ELF-1 (cell line): ENCODE data around the gene BNIP2.
"Not testable (repeated sequence)": the region's sequence is repeated elsewhere in the genome, so short reads cannot be mapped to it uniquely, and the experiment has no call there.

Source experiments
- DNase-seq: peaks from one replicate; pipeline ENCODE4 v3.0.0-alpha.2; 2016; ENCODE audit warnings: low read depth, low spot score

BNIP2 gene, protein sequence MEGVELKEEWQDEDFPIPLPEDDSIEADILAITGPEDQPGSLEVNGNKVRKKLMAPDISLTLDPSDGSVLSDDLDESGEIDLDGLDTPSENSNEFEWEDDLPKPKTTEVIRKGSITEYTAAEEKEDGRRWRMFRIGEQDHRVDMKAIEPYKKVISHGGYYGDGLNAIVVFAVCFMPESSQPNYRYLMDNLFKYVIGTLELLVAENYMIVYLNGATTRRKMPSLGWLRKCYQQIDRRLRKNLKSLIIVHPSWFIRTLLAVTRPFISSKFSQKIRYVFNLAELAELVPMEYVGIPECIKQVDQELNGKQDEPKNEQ

DNA sequence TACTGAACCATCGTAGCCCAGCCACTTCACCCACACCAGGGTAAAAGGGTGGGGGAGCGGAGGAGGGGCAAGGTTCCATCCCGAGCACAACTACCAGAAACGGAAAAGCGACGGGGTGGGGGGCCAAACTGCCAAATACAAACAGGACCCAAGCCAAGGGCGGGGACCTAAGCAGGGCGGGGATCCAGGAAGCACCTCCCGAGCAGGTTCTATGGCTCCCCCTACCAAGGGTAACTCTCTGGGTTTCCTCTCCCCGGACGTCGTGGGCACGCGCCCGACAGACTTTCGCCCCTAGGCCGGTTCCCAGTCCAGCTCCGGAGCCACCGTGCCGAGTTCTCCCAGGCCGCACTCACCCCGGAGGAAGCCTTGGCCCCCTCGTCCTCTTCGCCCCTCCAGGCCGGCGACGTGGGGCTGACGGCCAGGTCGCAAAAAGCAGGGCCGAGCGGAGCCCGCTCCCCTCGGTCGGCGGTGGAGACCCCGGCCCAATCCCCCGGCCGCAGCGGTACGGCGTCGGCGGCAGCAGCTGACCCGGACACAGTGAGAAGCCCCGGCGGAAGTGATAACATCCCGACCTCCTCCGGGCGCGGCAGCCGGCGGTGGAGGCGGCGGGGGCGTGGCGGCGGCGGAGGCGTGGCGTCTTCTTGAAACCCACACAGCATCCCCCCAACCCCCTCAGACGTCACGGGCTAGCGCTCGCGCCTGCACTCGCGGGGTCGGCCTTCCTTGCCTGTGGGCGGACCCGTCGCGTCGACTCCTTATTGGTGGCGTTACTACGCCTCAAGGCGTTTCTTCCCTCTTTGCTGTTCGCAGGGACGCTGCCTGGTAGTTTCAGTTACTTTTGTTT is at the start of gene BNIP2:
TSS of gene BNIP2 (minus strand) at position 539 of the 844 bp plus-strand sequence. CDS start 6,863 bp downstream, outside the sequence.
- DNase-seq = peak; percentile 99

DNA sequence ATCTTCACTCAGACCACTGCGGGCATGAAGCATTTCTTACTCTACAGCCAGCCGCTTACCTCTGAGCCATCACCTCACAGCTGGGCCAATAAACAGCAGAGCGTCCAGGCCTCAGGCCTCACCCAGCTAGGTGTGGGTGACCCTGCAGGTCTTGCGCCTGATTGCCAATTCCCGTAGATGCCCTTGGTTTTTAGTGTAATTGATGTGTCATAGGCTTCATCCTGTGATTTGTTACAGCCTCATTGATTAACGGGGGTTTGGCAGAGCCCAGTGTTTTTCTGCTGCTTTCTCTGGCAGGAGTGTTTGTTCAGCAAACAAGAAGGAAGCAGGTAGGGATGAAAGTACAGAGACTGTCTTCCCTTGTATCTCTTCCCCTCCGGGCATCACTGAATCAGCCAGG is 49.6 kb upstream of the BNIP2 start:
- DNase-seq = no peak

DNA sequence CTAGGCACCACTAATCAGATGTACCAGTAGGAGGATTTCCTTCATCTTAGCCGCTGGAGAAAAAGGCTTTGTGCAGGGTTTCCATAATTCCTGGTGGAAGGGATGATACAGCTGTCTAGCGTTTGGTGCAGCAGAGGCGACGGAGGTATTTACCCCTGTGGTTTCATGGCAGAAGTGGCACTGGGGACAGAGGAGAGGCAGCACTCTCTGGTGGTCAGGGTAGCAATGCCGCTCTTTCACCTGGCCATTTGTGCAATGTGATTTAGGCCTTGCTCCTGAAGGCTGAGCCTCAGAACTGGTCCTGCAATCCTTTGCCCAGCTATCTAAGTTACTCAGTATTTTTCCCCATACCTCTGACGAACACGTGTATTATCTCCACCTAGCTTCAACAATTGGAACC is 47.1 kb upstream of the BNIP2 start:
- no peak for DNase-seq

DNA sequence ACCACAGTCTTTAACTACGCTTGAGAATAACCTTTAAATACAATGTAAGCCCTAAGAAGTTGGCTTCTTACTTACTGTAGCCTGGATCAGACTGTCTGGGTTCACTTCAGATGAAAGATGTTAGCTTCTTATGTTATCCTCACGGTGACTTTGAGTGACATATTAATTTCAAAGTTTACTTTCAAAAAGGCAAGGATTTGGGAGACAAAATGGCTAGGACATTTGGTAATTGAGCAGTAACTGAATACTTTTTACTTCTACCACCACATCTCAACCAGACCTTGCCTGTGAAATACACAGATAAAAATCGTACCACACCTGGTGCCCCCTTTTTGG is 36.0 kb upstream of the BNIP2 start:
- no peak for DNase-seq

DNA sequence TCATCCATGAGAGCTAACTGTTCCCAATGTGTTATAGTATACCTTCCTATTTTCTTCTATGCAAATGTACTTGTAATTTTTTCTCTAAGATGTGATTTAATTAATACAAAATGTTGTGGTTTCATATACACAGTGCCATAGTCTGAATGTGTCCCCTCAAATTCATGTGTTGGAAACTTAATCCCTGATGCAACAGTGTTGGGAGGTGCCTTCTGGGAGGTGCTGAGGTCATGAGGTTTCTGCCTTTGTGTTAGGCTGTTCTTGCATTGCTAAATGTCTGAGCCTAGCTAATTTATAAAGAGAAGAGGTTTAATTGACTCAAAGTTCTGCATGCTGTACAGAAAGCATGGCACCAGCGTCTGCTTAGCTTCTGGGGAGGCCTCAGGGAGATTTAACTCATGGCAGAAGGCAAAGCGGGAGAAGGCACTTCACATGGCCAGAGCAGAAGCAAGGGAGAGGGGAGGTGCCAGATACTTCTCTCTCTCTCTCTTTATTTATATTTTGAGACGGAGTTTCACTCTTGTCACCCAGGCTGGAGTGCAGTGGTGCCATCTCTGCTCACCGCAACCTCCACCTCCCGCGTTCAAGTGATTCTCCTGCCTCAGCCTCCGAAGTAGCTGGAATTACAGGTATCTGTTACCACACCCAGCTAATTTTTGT is 34.7 kb upstream of the BNIP2 start:
- DNase-seq = no peak

DNA sequence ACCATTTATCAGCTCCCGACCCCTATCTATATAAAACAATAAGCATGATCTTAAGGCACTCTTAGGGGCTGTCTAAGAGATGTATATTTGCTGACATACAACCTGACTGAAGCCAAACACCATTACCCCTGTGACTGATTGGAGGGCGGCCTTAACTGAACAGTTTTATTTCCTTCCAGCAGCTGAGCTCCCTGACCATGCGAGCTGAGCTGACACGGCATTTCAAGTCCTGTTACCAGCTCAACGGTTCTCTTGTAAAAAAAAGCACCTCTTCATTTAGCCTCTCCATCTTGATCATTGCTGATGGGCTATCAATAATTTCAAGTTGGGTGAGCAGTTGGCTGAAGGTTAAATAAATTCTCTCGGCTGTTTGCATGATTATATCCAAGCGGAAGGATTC is 33.4 kb upstream of the BNIP2 start:
- no peak for DNase-seq

DNA sequence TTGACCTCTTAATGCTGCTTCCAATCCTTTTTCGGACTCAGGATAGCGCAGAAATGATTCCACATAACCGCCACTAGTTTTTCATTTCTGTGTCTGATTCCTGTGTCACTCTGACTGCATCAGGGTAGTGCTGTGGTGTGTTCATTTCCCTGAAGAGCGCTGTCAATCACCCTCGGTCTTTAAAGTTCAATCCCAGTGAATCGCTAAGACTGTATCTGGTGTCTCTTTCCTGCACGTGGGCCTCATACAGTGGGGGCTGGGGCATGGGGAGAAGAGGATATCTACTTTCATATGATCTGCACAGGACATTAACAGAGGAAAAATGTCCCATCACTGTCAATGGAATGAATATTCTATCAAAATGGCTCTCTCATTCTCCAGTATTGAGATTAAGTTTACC is 32.9 kb upstream of the BNIP2 start:
- DNase-seq = no peak

DNA sequence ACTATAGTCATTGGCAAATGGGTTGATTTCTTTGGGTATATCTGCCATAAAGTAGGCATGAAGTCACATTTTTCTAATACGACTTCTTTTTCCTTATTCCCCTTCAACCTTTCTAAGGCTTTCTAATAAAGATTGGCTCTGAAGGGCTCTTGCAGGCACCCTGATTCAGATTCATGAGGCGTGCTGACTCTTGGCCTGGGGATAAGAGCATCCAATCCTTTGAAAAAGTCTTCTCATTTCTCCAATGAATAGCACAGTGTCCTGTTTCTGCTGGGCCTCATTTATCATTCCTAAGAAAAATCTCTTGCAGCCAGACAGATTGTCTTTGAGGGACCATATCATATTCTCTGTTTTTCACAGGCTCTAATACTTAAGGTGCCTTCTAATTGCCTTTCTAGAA is 32.3 kb upstream of the BNIP2 start:
- DNase-seq = no peak

DNA sequence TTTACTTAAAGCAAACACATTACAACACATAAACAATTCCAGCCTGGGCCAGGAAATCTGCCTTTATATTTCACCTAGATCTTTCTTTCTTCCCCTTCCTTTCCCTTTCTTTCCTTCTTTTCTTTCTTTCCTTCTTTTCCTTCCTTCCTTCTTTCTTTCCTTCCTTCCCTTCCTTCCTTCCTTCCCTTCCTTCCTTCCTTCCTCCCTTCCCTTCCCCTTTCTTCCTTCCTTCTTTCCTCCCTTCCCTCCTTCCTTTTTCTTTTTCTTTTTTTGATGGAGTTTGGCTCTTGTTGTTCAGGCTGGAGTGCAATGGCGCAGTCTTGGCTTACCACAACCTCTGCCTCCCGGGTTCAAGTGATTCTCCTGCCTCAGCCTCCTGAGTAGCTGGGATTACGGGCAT is 24.1 kb upstream of the BNIP2 start:
- DNase-seq = no peak

DNA sequence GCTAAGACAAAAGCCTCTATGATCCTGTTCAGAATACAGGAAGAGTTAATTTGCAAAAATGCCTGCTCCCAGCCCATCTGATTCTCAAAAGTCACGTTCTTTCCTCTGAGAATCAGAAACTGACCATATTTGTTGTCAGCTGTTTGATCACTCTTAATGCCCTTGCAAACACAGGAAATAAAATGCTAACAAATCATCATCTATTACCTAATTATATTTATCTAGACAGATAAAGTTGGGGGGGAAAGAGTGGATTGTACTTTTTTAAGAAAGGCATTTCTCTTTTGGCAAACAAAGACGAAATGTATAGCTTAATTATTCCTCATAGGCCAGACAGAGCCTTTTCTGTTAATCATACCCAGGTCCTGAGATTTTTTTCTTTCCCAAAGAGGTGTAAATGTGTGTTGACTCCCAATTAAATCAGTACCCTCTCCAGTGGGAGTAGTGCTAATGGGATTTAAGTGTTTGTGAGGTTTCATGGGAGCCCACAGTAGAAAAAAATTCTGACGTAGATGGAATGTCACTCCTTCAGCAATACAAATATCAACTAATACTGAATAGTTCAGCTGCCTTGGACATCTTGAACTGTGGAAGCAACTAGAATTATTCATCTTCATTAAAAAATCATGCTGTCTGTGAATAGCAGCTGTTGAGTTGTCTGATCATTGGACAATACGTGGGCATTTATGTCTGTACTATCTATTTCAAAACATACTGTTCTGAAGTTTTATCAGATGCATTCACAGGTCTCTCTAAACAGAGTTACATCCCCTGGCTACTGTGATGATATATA is 22.5 kb upstream of the BNIP2 start:
- no peak for DNase-seq

DNA sequence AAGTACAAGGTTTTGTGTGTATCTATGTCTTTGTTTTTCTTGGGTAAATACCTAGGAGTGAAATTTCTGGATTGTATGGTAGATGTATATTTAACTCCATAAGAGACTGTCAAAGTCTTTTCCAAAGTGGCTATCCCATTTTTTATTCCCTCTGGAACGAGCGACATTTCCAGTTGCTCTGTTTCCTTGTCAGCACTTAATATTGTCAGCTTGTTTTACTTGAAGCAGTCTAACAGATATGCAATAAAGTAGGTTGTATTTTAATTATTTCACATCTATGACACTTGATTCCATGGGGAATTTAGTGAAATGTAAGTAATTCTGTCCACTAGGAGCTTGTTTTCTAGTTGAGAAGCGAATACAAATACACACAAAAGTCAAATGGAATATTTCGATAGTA is 18.5 kb upstream of the BNIP2 start:
- no peak for DNase-seq

DNA sequence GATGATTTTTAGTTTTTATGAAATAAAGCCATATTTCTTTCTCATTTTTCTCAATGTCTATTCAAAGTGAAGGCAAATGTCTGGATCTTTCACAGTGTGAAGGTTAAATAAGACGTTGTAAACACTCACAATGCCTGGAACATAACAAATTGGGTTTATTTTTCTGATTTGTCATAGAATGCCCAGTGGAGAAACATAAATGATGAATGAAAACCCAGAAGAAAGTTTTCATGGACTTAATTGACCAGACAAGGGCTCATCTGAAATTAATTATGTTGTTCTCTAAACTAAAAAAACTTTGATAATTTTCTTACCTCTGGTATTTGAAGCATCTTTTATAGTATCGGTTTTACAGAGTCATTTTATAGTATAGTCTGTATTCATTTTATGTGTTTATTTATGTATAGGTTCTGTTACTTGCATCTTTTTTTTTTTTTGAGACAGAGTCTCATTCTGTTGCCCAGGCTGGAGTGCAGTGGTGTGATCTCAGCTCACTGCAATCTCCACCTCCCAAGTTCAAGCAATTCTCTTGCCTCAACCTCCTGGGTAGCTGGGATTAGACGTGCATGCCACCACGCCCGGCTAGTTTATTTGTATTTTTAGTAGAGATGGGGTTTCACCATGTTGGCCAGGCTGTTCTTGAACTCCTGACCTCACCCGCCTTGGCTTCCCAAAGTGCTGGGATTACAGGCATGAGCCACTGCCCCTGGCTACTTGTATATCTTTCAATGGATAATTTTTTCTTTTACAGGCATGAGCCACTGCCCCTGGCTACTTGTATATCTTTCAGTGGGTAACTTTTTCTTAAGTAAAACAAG is 15.1 kb upstream of the BNIP2 start:
- no peak for DNase-seq

DNA sequence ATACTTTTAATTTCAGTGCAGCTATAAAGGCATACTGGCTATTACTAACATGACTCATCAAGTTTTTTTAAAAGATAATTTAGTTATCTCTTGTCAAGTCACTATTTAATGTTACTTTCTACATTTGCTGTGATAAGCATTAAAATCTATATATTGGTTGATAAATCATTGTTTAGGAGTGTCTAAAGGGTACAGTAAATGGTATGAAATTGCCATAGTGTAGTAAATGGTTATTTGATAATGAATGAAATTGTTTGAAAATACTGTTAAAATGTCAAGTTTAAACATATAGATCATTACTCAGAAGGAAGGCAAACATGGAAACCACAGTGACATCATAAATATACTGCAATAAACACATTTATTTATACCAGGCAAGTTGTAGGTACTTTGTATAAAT is 13.2 kb upstream of the BNIP2 start:
- DNase-seq = no peak

DNA sequence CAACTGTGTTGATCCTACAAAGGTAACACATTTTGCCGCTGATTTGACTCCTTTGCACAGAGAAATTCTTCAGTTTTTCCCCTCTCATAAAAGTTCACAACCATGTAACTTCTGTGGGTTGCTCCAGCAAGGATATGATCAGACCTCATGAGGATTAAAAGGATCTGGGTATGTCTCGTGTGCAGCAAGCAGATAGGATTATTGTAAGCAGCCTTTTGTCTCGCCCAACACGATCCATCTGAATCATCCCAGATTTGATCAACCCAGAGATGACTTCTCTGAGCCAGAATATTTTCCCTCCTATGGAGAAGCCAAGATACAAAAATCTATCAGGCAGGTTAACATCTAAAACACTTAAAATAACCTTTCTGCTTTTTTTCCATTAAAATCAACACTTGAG is 12.8 kb upstream of the BNIP2 start:
- no peak for DNase-seq

DNA sequence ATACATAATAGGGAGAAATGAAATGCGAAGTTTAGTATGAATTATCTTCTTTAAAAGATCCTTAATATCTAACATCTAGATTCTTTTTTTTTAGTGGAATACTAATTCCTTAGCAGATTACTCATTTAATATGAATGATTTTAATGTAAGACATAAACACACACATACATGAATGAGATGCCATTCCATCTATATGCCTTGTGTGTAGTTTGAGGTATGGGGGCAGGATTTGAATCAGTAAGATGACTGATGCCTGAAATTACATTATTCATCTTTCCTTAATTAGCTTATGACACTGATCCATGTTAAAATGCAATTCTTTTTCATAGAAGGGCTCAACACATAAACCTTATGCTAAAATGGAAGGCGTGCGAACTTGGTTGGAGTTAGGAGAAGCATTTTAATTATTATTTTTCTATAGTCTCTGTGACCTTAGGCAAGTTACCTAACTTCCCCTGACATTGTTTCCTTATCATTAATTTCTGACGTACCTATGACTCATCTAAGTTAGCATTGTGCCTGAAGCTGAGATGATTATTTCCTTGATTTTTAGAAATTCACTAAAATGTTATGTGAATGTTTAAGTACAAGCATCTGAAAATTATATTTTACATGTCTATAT is 10.8 kb upstream of the BNIP2 start:
- DNase-seq = no peak

DNA sequence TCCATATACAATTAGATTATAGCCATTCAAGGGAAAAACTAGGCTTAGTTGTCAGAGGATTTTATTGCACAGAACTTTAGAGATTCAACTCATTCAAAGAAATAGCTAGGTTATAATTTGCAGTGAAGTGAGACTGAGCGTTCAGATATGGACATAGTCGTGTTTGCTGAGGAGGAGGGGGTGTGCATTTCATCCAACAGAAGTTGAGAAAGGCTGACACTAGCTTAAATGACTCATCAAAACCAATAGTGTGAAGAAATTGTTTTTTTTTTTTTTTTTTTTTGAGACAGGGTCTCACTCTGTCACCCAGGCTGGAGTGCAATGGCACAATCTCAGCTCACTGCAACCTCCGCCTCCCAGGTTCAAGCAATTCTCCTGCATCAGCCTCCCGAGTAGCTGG is 8.9 kb upstream of the BNIP2 start:
- not testable (repeated sequence) for DNase-seq

DNA sequence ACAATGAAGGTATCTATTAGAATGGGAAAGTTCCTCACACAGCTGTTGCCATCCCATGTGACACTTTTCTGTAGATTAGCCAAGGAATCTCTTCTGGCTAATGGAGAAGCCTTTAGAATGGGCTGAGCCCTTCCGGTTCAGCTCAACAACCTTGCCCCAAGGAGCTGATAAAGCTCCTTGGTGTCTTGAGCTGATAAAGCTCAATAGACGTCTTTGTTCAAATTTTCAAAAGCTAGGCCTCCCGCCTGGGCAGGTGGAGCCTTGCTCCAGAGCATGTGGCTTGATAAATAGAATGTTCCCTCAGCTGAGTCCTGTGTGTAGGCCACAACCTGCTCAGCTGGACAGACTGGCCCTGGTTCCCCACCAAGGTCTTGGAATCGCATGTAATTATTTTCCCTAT is 7.2 kb upstream of the BNIP2 start:
- peak; percentile 8 for DNase-seq

DNA sequence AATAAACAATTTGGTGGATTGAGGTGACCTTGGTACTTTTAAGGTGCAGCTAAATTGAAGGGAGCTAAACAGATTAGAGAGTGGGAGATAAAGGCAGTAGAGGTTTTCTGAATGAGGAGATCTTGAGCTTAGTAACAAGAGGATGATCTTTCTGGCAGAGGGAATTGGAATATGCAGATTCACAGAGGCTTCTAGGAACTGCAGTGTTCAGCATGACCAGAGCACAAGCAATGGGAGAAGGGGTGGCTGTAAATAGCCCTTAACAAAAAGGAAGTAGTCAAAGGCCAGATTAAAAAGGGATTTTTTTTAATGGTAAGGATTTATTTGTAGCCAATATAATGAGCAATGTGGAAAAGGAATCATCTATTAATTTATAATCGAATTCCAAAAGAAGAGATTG is 5.7 kb upstream of the BNIP2 start:
- DNase-seq = no peak

DNA sequence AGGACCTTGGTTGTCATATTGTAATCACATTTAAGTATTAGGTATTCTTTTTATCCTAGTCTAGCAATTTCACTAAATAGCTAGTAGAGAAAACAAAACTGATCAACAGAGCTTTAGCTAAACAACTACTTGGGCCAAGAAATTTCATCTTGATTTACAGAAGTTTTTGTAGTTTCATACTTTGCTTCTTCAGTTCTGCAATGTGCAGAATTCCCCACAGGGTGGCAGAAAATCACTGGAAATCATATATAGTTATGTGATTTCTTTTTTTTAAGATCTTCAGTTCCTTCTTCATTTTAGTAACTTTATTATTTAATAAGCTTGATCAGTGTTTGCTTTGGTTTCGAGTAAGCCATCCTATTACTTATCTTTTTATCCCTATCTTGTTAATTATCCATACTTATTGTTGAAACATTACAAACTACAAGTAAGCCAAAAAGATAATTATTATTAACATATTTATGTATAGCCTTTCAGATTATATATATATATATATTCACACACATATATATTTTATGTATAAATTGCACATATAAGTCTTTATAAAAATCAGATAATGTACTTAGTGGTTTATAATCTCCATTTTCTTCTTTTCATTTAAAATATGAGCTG is 2.2 kb upstream of the BNIP2 start:
- DNase-seq = no peak

DNA sequence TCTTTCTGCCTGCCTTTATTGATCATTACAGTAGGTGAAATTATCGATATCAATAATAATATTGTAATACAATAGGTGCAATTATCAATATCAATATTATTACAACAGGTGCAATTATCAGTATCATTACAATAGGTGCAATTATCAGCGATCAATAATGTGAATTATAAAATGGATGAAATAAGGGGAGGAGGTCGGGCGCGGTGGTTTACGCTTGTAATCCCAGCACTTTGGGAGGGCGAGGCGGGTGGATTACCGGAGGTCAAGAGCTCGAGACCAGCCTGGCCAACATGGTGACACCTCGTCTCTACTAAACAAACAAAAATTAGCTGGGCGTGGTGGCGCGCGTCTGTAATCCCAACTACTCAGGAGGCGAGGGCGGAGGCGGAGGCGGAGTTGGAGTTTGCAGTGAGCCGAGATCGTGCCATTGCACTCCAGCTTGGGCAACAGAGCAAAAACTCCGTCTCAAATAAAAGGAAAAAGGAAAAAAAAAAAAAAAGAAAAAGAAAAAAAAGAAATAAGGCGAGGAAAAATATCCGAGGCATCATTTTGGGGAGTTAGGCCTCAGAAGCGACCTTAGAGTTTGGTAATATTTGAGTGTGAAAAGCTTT is 611 bp upstream of the BNIP2 start:
- DNase-seq = peak; percentile 86
